AG08395 (cell line): Measurements from ENCODE around the gene PITPNB.

ENCODE experiments used
- DNase-seq: peaks from one replicate; pipeline ENCODE4 v3.0.0; 2012; ENCODE audit warnings: mixed read lengths, low spot score

Gene PITPNB

DNA sequence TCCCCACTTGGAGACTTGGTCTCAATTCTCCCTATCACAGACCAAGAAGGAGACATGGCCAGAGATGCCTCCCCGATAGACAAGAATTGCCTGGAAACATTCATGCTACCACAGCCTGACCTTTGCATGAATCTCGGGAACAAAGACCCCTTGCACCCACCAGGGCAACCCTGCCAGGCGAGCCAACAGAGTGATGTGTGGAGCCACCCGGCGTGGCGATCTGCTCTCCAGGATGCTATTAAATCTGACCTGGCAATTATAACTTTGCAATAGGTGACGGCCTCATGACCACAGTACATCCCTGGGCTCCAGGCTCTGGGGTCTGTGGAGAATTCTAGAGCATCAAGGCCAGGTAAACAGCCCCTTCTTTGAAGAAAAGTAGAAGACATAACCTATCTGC is 86.5 kb downstream of the PITPNB start:
- DNase-seq: no peak

- no peak for DNase-seq
Measured at GRCh38 chr22:27829620-27830019, 89.4 kb downstream of the PITPNB start.

DNA sequence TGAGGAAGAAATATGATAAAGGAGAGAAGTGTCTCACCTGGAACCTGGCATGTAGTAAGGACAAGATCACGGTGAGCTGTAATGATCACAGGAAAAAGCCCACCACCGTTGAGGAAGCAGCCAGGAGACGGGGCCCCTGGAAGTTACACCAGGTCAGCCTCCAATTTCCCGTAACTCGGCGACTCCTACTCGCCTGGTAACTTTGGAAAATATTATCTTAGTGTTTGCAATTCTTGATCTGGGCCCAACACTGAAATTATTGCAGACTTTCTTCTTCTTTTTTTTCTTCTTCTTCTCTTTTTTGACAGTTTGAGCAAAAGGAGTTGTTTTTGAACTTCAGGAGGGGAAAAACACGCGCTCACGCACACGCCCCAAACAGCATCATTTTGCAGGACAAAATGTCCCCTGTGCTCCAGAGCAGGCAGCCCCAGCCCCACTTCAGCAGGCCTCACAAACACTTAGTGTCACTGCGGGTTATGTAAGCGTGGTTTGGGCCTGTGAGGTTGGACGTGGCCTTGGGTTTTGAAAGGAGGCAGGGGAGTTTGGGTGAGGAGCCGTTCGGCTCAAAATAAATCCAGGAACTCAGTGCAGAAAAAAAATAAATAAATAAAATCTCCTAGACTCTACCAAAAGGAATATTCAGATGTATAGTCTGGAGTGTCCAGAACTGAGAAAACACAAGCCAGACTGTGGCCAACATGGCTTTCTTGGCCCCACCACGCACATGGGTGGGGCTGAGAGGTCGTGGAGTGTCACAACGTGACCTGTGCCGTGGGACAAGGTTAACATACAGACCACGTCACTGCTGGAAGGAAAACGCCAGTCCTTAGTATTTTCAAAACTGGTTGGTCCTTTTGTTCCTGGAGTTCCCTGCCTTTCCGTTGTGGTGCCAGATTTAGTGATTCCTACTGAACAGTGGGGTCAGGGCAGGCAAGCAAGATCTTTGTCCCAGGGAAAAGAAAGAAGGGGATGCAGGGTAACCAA is 91.2 kb downstream of the PITPNB start:
- no peak for DNase-seq

- DNase-seq: no peak
Measured at GRCh38 chr22:27825174-27825573, 93.9 kb downstream of the PITPNB start.

DNA sequence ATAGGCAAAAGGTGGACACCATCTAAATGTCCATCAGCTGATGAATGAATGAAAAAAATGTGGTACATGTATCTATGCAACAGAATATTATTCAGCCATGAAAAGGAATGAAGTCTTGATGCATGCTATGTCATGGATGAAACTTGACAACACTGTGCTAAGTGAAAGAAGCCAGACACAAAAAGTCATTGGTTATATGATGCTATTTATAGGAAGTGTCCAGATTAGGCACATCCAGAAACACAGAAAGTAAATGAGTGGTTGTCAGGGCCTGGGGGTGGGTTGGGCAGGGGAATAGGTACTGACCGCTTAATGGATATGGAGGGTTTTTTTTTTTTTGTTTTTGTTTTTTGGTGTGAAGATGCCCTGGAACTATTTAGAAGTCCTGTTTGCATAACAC is 95.8 kb downstream of the PITPNB start:
- DNase-seq: no peak

DNA sequence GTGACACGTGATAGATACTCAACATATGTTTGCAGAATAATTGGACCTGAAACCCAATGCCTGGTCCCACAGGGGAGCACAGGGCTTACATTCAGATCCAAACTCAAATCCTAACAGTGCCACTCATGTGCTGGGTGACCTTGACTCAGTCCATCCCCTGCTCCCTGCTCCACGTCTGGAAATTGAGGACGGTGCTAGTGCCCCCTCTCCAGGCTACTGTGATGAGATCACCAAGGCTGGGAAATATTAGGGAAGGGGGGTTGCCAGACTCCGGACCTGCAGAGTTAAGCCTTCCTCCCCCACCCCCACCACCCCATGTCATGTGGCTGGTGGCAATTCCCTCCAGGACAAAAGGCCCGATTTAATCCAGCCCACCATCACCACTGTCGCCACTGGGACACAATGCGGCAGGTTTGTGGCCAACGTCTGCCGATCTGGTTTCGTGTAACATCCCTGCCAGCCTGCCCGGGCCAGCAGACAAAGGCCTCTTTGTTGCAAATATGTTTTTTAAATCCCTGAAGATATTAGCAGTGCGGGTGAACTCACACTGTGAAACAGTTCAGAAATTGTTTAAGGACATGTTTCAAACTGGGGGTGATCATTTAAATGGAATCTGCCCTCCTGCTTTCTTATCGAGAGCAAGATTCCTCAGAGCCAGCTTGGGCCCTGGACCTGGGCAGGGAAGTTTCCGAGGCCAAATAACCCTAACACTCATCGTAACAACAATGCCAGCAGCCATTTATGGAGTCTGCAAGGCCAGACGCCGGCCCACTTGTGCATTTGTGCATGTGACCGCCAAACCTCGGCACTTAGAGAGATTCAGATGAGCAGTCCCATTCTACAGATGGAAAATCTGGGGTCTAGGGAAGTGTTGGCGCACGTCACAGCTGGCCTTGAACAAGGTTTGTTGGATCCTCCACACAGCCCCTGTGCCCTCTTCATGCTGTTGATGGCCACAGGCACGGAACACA is 97.9 kb downstream of the PITPNB start:
- no peak for DNase-seq

- DNase-seq: no peak
Measured at GRCh38 chr22:27816552-27816951, 102.5 kb downstream of the PITPNB start.

- no peak for DNase-seq
Measured at GRCh38 chr22:27815826-27816530, 103.1 kb downstream of the PITPNB start.

DNA sequence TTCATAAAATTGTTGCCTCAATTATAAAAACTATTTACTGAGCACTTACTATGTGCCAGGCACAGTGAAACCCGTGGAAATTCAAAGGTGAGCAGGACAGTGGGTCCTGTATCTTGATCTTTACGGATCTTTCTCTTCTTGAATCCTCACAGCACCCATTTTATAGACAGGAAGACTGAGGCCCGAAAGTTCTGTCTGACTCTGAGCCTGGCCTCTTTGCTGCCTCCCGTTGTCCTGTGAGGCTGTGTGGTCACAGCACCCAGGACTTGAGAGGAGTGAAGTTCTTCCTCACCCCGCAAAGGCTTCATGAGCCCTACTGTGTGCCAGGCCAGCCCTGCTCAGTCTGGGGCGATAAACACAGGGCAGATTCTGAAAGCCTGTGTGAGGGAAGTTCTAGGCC is 104.1 kb downstream of the PITPNB start:
- no peak for DNase-seq

GRCh38 chr22:27811778-27812177 is 107.3 kb downstream of the PITPNB start:
- no peak for DNase-seq

DNA sequence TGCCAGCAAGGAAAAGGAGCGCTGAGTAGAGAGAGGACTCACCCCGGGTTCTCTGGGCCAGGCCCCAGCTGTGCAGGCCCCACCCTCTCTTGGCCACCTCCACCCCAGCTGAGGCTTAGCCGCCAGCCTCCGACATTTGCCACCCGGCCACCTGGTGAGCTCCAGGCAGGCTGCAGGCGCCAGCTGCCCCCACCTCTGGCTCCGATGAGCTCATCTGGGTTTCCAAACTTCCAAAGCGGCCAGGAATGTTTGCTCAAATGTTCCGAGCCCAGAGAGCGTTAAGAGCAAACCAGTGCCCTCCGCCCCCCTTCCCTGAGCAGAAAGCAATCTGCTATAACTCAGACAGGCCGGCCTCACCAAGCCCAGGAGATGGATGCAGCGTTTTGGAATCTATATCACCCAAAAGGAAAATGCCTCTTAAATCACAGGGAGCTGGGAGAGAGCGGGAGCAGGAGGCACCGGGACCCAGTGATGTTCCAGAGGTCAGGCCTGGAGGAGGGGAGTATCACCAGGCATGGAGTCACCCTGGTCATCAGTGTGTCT is 108.4 kb downstream of the PITPNB start:
- peak; percentile 77 for DNase-seq

DNA sequence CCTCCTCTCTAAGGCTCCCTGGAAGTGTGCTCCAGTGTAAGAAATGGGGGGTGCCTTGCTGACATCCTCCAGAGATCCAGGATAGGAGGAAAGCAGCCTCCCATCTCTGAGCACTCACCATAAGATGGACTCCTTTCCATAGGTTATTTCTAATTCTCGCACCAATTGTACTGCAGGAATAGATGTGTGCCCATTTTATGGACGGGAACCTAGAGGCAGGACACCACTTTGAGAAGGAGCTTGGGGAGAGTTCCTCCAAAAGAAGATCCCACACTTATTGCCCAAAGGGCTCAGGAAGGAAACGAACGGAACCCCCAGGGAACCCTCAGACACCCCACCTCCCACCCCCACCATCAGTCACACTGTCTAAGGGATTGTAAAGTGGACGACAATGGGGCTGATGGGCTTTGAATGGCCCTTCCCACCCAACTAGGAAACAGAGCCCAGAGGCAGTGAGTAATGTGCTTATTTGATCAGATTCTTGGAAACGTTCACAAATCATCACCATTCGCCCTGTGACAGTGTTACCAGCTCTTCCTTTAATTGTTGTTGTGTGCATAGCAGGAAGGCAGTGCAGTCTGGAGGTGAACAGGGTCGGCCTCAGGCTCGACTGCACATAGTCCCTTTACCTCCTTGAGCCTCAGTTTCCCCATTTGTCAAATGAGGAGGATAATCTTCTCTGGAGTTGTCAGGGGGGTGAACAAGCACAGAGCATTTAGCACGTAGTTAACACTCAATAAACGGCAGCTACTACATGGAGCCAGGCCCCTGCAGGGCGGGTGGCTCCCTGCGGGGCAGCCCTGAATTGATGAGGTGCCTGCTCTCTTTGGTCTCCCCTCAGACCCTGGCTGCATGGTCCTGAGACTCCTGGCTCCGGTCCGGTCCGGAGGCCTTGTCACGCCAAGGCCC is 109.1 kb downstream of the PITPNB start:
- DNase-seq: no peak

GRCh38 chr22:27809226-27809603 is 109.8 kb downstream of the PITPNB start:
- no peak for DNase-seq

GRCh38 chr22:27808451-27809225 is 110.4 kb downstream of the PITPNB start:
- no peak for DNase-seq

- DNase-seq: no peak
Measured at GRCh38 chr22:27805841-27806240, 113.2 kb downstream of the PITPNB start.

- DNase-seq: peak; percentile 82
Measured at GRCh38 chr22:27804470-27805297, 114.4 kb downstream of the PITPNB start.

- DNase-seq: no peak
Measured at GRCh38 chr22:27803841-27804415, 115.1 kb downstream of the PITPNB start.

GRCh38 chr22:27802346-27803073 is 116.5 kb downstream of the PITPNB start:
- DNase-seq: no peak
